ENCODE results near the gene DNAL1.

DNA sequence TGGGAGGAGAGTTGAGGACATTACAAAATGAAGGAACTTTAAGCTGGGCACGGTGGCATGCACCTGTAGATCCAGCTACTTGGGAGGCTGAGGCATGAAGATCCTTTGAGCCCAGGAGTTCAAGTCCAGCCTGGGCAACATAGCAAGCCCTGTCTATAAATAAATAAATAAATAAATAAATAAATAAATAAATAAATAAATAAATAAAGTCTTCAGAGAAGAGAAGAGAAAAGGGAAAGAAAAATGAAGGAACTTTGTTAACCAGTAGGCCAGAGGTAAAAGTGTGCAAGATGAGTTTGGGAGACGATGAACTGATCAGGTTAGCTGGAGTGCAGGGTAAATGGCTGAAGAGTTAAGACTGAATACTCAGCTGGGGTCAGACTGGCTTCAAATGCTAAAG is 49.3 kb downstream of the DNAL1 start:
- TF ChIP-seq SPI1 (IDR thresholded peaks at IDR 0.05; ENCODE audit: low read depth, low read length) (no peak), POLR2A (IDR thresholded peaks at IDR 0.05; ENCODE audit: low read depth, low read length) (no peak), POLR2AphosphoS5 (IDR thresholded peaks at IDR 0.05; ENCODE audit: low read depth, low read length) (no peak), POU2F2 (IDR thresholded peaks at IDR 0.05; ENCODE audit: low read depth, low read length) (no peak), TAF1 (IDR thresholded peaks at IDR 0.05; ENCODE audit: low read depth, low read length) (no peak)

All from GM12891 (cell line).